Stimulated activated CD4-positive, alpha-beta T cell treated with anti-CD3 and anti-CD28 coated beads, Interleukin-4, amount 100 ng/mL, for 1 hour (primary cell): Measurements from ENCODE around the gene C1GALT1.

ENCODE experiments used
- DNase-seq: peaks from one replicate; pipeline ENCODE4 v3.0.0-alpha.2; 2020

The C1GALT1 gene

GRCh38 chr7:7290429-7291122, 108.2 kb downstream of the C1GALT1 start:
- no peak for DNase-seq

GRCh38 chr7:7292085-7292484, 109.7 kb downstream of the C1GALT1 start:
- no peak for DNase-seq

DNA sequence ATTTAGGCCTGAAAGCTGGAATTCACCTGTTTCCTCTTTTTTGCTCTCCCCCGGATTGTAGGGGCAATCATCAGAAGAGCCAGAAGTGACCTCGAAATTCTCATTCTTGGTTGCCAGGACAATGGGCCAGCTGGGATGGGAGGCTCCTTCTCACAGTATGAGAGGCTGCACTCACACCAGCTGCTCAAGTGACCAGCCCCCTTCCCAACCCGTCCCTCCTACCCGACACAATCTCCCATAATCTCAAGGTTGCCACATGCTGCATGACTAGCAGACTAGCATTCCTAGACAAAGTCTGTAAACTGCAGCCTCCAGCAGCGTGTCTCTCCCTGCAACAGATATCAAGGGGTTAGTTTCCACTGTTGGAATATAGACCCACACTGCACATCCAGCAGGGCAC, 110.3 kb downstream of the C1GALT1 start:
- no peak for DNase-seq

GRCh38 chr7:7293092-7293491, 110.7 kb downstream of the C1GALT1 start:
- DNase-seq: no peak

- no peak for DNase-seq
Observed at GRCh38 chr7:7294911-7295310, 112.6 kb downstream of the C1GALT1 start.
